T-helper 22 cell (primary cell): ENCODE data around the gene CEBPZOS.

Source experiments
- DNase-seq: peaks from one replicate; pipeline ENCODE4 v3.0.0-alpha.2; 2020; ENCODE audit warnings: low read depth

Gene CEBPZOS

DNA sequence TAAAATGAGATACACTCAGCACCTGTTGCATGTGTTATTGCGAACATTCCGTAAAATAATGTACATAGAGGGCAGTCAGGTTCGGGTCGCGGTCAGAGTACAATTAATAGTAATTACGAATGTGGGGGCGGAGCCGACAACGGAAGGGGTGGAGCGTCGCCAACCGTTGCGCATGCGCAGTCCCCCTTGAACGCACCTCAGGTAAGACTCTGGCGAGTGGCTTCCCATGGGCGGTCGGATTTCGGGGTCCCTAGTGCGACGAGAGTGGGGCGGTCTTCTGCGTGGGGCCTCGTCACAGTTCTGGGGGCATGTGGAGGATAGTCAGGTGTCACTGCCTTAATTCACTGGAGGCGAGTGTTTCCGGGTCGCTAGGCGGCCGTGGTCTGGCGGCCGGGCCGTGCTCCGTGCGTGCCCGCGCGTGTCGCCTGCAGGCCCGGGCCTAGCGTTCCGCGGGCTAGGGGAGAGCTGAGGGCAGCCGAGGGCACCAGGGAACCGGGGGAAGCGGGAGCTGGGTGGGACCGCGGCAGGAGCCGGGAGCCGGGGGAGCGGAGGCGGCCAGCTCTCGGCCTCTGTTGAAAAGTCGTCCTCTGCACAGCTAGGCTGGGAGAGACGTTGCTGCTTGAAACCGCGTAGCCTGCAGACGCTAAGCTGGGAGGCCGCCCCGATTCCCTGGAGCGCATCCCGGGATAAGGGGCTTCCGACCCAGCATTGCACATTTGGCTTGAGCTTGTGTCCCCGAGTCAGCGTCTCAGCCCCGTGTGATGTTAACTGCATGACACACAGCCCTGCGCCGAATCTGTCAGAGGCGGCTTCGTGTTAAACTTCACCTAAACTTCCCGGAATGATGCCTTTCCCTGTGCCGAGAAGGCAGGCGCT lies at the start of gene CEBPZOS:
CEBPZOS (plus strand) TSS at position 177 of the 876 bp plus-strand sequence. CDS start 3,209 bp downstream, outside the sequence.
- peak; percentile 82 for DNase-seq

DNA sequence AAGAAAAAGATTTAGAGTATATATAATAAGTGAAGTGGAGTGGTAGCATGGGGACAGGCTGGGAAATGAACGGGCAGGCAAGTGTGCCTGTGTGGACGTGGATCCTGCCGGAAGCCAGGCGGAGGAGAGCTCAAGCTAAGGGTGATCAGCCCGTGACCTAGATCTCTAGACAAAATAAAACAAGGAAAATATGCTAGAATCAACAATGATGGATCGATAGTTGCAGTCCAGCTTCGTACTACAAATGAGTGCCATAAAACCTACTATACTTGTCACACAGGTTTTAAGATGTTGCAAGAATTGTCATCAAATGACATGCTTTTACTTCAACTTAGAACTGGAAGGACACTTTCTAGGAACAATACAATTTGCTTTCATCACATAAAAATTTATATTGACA lies 48.0 kb upstream of the CEBPZOS start:
- no peak for DNase-seq

DNA sequence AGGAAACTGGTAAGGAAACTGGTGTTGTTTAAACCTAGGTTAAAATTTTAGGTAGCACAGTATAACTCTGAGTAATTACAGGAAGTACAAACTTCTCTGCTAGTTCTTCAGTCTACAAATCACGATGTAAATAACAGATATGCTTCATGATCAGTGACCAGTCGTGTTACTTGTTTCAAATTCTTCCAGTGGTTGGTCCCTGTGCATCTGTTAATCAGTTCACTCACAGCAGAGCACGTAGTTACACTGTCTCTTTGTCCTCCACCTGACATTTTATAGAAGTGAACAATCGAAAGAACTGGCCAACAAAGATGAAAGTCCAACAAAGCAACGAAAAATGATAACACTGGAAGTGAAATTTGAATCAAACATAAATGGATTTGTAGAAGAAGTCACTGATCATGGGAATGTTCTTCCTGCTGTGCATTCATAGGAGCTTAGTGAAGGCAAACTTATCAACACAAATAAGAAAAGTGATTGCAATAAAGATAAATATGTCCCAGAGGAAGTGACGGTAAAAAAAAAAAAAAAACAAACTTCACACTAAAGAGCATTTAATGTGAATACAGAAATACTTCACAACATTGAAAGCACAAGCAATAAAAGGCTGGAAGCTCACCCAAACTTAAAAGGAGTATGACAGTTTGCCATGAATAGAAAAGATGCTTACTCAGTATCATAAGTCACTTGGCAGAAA lies 46.5 kb upstream of the CEBPZOS start:
- DNase-seq = peak; percentile 6

DNA sequence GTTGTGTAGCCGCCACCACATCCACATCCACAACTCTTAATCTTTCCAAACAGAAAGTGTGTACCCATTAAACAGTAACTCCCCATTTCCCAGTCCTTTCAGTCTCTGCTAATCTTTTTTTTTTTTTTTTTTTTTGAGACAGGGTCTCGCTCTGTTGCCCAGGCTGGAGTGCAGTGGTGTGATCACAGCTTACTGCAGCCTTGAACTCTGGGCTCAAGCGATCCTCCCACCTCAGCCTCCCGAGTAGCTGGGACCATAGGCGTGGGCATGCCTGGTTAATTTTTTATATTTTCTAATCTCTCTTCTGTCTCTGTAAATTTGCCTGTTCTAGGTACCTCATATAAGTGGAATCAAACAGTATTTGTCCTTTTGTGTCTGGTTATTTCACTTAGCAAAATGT lies 43.1 kb upstream of the CEBPZOS start:
- no peak for DNase-seq

DNA sequence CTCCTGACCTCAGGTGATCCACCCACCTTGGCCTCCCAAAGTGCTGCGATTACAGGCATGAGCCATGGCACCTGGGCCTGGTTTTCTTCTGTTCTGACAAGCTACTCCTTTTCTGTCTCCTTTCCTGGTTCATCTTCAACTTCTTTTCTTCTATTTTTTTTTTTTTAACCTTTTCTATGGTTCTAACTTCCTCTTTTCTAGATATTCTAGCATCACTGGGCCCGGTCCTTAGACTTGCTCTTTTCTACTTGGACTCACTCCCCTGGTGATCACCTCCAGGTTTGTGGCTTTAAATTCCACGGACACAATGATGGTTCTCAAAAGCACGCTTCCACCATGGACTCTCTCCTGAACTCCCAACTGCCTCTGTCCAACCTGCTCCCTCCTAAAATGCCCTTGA lies 41.5 kb upstream of the CEBPZOS start:
- no peak for DNase-seq

DNA sequence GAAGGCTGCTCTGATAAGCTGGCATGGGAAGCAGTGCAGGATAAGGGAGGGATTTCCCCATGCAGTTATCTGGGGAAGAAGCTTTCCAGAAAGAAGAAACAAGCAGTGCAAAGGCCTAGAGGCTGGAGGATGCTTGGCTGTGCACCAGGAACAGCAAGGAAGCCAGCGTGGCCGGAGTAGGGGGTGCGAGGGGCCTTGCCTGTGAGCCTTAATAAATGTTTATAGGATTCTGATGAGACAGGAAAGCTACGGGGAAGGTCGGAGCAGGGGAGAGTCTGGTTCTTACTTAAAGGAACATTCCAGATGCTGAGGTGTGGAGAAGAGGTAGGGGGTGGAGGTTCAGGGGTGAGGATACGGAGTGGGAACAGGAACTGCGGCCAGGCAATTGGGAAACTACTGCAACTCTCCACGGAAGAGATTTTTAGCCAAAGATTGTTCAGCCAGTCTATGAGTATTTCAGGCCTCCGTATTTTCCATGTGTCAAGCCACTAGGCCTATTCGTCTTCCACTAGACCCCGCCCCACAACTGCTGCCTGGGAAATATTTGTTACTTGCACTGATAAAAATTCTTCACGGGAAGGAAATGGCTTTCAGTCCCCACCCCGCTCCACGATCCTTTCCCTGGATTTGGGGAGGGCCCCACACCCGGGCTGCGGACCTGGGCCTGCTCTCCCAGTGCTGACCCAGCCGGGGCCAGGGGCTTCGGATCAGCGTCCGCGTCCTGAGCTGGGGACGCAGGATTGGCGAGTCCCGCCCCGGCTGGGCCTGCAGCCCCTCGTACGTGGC lies 40.0 kb upstream of the CEBPZOS start:
- no peak for DNase-seq

DNA sequence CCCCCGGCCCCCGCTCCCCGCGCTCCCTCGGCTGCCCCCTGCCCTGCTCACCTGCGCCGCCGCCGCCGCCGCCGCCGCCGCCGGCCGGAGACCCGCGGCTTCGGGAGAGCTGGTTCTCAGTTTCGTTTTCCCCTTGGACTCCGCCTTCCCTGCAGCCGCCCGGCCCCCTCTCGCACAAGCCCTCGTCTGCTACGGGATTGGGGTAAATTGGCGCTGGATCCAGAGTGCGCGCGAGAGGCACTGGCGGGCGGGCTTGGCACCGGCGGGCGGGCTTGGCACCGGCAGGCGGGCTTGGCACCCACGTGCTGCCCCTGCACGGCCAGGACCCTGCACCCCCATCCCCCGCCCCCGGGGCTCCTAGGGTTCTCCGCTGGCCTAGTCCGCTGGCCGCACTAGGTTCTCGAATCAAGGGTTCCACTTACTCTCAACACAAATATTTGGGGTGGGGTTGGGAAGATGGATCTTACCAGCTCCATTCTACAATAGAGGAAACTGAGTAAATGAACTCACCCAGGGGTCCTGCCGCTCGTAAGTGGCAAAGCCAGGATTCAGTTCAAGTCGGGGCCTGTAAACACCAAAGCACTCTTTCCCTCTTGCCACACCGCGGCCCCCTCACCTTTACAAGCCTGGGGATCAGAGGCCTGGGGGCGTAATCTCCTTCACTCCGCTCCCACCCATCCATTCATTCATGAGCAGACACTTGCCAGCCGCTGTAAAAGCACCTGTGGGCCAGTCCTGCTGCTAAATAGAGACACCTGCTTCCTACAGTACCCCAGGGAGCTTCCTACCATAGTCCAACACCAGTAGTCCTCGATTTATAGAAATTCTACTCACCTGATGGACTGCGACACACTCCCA lies 39.2 kb upstream of the CEBPZOS start, which contains the start of gene EIF2AK2:
EIF2AK2 (minus strand) TSS at position 124 of the 858 bp plus-strand sequence. CDS start 9,174 bp downstream, outside the sequence.
- DNase-seq = peak; percentile 80

DNA sequence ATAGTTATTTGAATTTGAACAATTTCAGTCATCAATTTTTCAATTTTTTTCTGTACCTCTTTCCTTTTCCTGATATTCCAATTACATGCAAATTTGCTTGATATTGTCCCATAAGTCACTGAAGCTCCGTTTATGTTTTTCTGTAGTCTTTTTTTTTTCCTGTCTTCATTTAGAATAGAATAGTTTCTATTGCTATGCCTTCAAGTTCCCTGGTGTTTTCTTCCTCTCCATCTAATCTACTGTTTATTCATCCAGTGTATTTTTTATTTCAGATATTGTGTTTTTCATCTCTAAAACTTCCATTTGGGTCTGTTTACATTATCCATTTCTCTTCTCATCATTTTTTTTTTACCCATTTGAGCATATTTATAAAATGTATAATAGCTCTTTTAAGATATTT lies 31.5 kb upstream of the CEBPZOS start:
- DNase-seq = no peak

DNA sequence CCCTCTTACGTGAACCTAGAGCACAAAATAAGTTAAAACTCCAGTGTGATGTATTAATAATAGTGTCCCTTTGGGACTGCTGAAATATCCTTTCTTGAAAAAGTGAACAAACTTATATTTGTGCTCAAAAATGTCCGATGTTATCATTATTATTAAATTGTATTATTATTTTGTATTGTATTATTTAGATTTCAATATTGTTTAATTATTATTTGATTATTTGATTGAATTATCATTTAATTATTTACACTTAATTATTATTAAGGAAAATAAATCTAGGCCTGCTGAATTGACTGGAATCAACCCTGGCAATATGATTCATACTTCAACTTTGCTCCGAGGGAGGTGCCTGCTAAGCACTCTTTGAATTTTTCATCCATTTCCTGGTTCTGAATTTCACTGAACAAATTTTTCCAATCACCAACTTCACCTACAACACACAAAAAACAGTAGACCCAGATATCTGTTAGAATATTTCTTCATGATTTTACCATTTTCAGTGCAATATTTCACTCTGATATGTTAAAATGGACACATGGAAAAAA lies 28.6 kb upstream of the CEBPZOS start:
- DNase-seq = no peak

DNA sequence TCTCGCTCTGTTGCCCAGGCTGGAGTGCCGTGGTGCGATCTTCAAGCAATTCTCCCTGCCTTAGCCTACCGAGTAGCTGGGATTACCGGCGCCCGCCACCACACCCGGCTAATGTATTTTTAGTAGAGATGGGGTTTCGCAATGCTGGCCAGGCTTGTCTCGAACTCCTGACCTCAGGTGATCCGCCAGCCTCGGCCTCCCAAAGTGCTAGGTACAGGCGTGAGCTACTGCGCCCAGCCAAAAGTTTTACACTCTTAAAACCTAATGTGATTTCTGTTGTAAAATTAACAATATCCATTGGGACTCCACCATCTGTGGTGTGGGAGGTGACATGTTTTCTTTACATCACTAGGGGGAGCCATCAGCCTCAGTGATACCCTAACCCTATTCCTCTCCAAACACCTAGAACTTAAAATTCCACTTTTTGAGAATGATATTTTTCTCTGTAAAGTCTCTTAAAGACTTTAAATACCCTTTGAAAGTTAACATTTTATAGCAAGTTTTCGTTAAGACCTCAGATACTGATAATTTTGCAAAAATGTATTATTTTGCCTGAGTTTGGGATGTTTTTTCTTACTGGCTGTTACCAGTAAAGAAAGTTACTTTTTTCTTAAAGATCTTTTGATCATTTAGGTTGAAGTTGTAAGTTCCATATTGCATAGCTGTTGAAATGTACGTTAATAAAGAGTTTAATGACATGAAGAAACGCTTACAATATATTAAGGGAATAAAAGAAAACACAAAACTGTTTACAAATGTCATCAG lies 27.9 kb upstream of the CEBPZOS start:
- DNase-seq = no peak

DNA sequence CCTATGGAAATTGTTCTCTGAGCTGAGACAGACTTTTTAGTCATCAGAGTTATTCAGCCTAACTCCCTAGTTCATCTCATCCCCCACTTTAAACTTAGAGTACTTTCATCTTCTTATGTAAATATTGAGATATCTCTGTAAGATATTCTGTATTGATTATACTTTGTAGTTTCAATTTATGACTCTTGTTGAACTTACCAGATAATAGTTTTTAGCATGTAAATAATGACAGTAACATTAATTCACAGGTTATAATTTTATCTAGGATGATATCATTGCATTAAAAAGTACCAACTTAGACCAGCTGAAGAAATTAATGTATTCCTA lies 24.7 kb upstream of the CEBPZOS start:
- no peak for DNase-seq

DNA sequence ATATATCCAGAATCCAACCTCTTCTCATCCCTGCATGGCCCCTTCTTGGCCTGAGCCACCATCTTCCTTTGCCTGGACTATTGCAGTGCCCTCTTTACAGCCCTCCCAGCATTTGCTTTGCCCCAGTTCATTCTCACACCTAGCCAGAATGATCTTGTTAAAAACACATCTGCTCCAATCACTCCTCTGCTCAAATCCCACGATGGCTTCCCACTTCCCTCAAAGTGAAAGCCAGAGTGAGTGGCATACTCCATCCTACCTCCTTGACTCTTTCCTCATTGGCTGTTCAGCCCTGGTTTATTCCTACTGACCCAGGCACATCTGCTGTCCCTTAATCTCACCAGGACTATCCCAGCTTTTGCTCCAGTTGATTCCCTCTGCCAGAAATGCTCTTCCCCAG lies 22.6 kb upstream of the CEBPZOS start:
- no peak for DNase-seq

DNA sequence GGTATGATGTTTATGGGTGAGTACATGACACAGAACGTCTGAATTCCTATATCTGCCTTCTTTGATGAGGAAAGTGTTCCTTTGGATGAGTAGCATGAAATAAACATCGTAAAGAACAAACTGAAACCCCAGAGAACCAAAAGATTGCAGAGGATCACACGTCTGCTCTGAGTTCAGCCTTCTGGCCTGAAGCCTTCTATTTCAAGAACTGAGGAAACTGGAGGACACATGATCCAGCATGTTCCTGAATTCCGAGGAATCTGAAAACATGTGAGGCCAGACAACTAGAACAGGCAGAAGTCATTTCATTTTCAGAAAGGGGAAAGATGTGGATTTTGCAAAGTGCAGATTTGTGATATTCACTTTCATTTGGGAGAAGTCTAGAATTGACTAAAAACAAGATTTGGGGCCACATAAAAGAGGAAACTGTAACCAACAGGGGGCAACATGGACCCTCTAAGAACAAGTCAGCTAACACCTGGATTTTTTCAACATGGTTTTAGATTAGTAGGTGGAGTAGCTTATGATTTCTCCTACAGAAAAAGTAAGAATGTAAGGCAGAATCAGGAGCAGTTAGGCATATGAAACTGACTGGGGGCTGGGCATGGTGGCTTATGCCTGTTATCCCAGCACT lies 16.2 kb upstream of the CEBPZOS start:
- DNase-seq = no peak

DNA sequence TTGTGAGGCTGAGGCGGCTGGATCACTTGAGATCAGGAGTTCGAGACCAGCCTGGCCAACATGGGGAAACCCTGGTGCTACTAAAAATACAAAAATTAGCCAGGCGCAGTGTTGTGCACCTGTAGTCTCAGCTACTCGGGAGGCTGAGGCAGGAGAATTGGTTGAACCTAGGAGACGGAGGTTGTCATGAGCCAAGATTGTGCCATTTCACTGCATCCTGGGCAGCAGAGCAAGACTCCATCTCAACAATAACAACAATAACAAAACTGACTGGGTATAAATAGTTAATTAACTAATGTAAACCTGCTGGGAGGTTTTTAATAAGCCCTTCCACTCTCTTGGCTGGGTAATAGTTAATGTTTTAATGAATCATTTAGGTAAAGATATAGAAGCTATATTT lies 15.7 kb upstream of the CEBPZOS start:
- DNase-seq = no peak

DNA sequence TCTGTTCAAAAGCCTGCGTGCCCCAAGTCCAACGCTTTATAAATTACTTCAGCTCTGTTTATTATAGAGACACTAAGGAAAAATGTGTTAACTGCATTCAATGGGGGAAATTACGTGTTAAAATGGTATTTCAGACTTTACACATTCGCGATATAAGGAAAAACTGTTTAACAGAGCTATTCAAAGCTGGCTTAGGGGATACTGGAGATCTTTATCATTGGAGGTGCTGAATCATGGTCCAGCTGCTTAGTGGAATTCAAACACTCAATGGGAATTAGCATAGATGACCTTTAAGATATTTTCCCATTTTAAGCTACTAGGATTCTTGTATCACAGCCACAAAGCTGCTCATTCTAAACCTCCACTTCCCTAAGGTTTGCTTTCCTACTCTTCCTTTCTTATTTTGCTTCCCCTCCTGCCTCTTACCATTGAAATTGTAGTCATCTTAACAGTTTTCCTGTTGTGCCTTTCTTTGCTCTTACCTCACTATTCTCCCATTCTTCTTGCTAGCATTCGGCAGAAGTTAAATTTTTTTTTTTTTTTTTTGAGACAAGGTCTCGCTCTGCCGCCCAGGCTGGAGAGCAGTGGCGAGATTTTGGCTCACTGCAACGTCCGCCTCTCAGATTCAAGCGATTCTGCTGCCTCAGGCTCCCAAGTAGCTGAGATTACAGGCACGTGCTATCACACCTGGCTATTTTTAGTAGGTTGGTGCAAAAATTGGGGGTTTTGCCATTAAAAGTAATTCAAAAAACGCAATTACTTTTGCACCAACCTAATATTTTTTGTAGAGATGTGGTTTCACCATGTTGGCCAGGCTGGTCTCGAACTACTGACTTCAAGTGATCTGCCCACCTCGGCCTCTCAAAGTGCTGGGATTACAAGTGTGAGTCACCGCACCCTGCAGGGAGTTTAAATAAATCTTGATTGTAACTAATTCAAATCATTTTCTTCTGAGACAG lies 14.3 kb upstream of the CEBPZOS start:
- no peak for DNase-seq

DNA sequence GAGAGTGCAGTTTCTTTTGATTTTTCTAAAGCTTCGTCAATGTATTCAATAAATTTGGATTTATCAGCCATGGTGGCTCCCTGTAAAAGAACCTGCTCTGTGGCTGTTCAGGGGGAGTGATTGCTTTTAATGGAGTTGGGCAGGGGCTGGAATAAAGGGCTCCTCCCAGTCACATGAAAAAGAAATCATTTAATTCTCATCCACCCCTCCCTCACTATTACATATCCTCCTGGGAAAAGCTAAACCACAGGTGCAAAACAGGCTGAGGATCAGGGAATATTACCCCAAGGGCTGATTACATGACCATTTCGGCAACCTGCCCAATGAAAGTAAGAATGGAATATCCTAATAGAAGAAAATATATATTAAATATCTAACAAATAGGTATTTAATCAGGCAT lies 7.7 kb upstream of the CEBPZOS start, which contains the start of gene SULT6B1:
SULT6B1 (minus strand) TSS at position 101 of the 400 bp plus-strand sequence; CDS start at position 71, 30 bp downstream.
- no peak for DNase-seq

DNA sequence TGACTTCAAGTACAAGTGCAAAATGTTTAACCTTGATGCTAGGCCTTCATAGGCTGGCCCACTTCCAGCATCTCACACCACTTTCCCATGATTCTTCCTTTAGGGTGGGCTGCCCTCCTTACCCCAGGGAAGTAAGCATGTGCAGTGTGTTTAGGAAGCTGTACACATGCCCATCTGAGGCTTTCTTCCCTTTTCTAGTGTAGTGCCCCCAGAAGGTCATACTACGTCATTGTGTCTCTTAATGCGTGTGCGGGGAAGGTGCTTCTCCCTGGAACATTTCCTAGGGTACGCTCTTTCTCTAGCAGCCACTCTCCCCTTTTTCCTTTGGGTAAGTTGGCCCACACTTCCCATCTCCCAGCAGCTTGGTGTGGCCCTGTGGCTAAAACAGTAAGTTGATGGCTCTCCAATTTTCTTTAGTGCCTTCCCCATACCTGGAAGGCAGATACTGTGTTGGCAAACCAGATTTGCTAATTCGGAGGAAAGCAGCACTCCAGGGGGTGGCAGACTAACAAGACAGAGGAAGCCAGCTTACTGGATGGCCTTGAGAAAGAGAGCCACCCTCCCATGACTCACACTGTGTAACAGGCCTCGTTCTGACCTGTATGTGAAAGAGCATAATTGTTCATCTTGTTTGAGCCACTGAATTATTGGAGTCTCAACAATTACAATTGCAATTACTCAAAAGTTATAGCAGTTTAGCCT lies 6.7 kb upstream of the CEBPZOS start:
- no peak for DNase-seq

DNA sequence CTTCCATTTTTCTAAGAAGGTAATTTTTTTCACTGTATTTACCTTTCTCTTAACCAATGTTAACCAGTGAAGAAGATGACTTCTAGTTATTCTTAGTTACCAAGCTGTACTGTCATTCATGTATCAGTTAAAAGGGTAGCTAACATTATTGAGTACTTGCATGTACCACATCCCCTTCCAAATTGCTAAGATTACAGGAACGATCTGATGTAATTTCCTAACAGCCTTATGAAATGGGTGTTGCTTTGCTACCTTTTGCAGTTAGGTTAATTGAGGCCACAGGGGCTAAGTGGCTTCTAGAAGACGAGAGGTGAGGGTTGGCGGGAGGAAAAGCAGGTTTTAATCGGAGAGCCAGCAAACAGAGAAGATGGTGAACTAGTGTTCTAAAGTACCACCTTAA lies 6.0 kb upstream of the CEBPZOS start:
- DNase-seq = no peak
